NCI-H2029 (cell line): Measurements from ENCODE around the gene EVC.

ENCODE experiments used
- DNase-seq: peaks from one replicate; lab custom pipeline; 2025; lab: John Stamatoyannopoulos, UW

EVC gene

GRCh38 chr4:5710961-5711478 lies at the start of gene EVC:
Gene EVC, plus strand, starts transcription at chr4:5711201. Its CDS starts 180 bp downstream, at chr4:5711381.
- no peak for DNase-seq

GRCh38 chr4:5661237-5661636 lies 49.8 kb upstream of the EVC start:
- DNase-seq, result no peak

- DNase-seq, result no peak
Measured at GRCh38 chr4:5662555-5662954, 48.4 kb upstream of the EVC start.

GRCh38 chr4:5664778-5665177 lies 46.2 kb upstream of the EVC start:
- DNase-seq, result no peak

GRCh38 chr4:5666741-5667140 lies 44.3 kb upstream of the EVC start:
- DNase-seq, result no peak

- no peak for DNase-seq
Measured at GRCh38 chr4:5676763-5677162, 34.2 kb upstream of the EVC start.

- DNase-seq, result no peak
Measured at GRCh38 chr4:5678977-5679376, 32.0 kb upstream of the EVC start.

- peak; percentile 22 for DNase-seq
Measured at GRCh38 chr4:5683566-5683965, 27.4 kb upstream of the EVC start.

GRCh38 chr4:5685296-5685695 lies 25.7 kb upstream of the EVC start:
- DNase-seq, result no peak

- DNase-seq, result no peak
Measured at GRCh38 chr4:5686338-5686737, 24.7 kb upstream of the EVC start.

- DNase-seq, result no peak
Measured at GRCh38 chr4:5689065-5689464, 21.9 kb upstream of the EVC start.

- DNase-seq, result no peak
Measured at GRCh38 chr4:5691491-5692132, 19.4 kb upstream of the EVC start.

GRCh38 chr4:5693871-5694270 lies 17.1 kb upstream of the EVC start:
- DNase-seq, result no peak

GRCh38 chr4:5696341-5696740 lies 14.7 kb upstream of the EVC start:
- no peak for DNase-seq

- no peak for DNase-seq
Measured at GRCh38 chr4:5700459-5700858, 10.5 kb upstream of the EVC start.

GRCh38 chr4:5701971-5702370 lies 9.0 kb upstream of the EVC start:
- DNase-seq, result no peak

GRCh38 chr4:5703831-5704230 lies 7.2 kb upstream of the EVC start:
- no peak for DNase-seq

GRCh38 chr4:5704276-5704675 lies 6.7 kb upstream of the EVC start:
- DNase-seq, result no peak

GRCh38 chr4:5705647-5706320 lies 5.2 kb upstream of the EVC start:
- no peak for DNase-seq

- no peak for DNase-seq
Measured at GRCh38 chr4:5706486-5707290, 4.3 kb upstream of the EVC start.

GRCh38 chr4:5707366-5707765 lies 3.6 kb upstream of the EVC start:
- no peak for DNase-seq

- DNase-seq, result no peak
Measured at GRCh38 chr4:5707778-5708448, 3.1 kb upstream of the EVC start.
